Fibroblast of skin of back (primary cell): Measurements from ENCODE around the gene PTPRK.

Experiments
- DNase-seq: peaks from one replicate; pipeline ENCODE4 v3.0.0-alpha.2; 2013

PTPRK gene

GRCh38 chr6:128277379-128277778 lies 243.0 kb downstream of the PTPRK start:
- no peak for DNase-seq

DNA sequence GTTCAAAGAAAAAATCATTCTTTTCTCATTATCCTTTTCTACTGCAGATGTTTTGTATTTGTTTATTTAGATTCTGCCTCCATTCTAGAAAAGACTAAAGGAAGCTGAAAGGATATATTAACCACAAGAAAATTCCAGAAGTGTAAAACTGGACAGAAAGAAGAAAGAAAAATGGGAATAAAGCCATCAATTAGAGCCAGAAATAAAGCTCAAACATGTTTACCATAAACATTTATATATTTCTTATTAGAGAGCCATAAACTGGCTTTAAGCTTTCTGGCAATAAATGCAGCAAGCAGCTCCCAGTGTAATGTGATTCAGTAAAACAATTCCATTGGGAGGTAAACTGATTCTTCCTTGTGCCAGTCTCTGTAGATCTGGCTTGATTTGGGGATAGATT lies 244.1 kb downstream of the PTPRK start:
- DNase-seq: no peak

DNA sequence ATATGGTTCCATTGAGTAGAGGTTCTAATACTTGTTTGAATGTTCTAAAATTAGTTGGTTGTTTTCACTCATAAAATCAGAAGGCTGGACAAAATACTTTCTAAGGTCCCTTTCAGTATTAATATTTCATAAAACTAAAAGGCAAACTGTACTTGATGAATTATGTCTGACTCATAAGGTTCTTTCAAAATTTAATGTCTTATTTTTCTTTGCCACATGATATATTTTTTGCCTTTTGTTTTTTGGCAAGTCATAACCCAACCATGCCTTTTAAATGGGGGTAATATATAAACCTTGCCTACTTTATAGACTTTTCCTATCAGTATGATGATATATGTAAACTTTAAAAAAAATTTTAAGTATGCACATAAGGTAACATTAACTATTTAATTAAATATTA lies 244.7 kb downstream of the PTPRK start:
- peak; percentile 43 for DNase-seq

GRCh38 chr6:128275030-128275429 lies 245.4 kb downstream of the PTPRK start:
- peak; percentile 41 for DNase-seq

DNA sequence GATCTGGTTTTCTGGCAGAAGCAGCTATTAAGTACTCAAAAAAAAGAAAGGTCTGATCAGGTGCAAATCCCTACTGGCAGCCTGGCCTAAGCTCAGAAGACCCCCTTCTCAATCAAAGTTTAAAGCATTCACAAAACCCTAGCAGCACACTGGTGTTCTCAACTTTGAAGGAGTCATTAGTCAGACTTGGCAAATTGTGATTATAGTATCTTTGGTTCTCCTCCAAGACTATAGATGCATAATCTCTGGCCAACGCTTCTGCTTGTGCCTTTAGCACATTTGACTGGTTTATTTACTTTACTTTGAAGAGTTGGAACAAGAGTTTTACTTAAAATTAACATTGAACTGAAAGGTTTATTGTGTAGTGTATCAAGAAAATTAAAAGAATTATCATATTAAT lies 248.9 kb downstream of the PTPRK start:
- DNase-seq: no peak

DNA sequence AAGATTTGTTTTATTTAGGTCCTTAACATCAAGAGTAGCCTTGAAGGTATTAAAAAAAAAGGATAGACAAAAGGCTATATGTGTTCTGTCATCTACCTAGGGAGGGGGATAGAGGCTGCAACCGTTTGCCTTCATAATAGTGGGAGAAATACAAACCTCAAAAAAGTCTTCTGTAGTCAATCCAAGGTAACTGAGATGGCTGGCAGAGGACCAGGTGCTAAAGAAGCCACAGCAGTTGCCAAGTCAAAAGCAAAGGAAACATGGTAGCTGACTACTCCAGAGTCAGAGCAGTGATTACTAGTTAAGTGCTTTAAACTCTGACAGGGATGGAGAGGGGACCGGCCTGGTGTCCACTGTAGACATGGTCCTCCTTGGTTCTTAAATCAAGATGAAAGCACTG lies 249.4 kb downstream of the PTPRK start:
- no peak for DNase-seq

DNA sequence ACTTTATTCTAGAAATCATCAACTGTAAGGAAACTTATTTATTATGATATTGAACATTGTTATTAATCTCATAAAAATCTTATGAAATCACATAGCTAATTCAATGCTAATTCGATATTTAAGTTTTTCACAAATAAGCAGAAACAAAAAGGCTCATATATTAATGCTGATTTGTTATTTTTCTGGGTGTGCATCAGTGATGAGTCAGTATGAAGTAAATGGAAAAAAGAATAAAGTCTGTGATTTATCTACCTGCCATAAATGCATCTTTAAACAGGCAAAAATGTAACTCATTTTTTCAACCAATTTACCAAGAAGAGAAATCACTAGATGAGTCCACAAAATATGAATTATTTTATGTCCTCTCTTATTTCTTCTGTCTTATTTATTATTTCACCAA lies 253.5 kb downstream of the PTPRK start:
- DNase-seq: no peak

- DNase-seq: no peak
These were observed 254.7 kb downstream of the PTPRK start for GRCh38 chr6:128265706-128266105.

GRCh38 chr6:128259730-128260685 lies 260.4 kb downstream of the PTPRK start:
- DNase-seq: no peak

GRCh38 chr6:128259029-128259724 lies 261.2 kb downstream of the PTPRK start:
- no peak for DNase-seq

DNA sequence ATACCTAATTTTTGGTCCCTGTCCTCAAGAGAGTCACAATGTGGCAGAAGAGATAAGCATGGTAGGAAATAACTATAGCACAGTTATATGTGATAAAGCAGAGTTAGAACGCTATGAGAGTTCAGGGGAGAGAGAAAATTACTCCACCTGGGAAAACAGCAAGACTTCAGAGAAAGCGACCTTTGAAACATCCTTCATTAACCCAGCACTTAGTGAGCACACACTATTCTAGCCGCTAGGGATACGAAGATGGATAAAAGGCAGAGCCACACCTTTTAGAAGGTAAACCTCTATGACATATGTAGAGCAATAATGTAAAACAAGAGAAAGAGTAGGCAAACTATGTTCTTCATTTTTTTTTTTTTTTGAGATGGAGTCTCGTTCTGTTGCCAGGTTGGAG lies 264.3 kb downstream of the PTPRK start:
- no peak for DNase-seq

DNA sequence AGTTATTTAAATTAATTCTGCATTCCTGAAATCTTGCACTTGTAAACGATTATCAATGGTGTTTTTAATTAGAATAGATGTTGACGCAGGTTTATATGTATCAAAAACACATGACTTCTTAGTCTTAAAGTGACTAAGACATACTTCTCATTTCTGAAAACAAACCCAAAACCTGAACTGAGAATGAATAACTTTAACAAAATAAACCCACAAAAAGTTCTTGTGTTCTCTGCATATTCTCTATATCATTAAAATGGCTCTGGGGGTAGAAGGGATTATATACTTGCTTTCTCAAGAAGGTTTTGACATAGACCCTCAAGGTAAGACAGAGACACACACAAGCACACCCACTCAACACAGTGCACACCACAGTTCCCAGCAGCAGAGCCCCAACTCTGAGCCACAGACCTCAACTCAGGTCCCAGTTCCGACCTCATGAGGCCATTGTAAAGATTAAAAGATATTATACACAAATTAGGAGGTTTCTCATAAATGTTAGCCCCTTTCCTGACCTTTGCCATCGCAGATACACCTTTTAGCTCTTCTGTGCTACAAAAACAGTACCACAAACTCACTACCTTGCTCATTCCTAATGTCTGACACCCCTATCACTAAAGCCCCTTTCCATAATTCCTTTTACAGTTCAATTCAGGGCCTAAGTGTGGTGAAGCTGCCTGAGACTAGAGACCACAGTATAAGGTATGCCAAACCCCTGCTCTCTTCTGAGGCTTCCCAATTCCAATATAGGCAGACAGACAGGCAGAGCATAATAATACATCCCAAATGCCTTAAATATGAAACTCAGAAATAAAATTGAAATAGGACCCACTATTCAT lies 267.8 kb downstream of the PTPRK start:
- peak; percentile 64 for DNase-seq

- no peak for DNase-seq
These were observed 268.7 kb downstream of the PTPRK start for GRCh38 chr6:128251445-128252340.

GRCh38 chr6:128250370-128251070 lies 269.9 kb downstream of the PTPRK start:
- DNase-seq: no peak

DNA sequence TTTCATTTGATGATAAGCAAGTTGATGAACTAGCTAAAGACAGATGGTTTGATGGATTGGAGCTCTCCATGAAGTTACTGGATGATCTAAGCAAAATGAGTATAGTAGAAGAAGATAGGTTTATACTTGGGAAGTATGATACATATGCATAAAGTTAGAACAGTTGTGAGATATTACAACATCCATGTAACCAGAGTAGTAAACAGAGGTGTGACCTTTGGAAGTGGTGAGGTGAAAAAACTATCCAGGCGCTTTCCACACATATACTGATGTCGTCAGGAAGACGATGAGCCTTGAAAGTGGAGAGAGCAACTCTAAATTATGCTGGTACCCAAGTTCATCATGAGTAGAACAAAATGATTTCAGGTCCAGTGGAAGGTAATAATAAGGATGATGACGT lies 271.0 kb downstream of the PTPRK start:
- no peak for DNase-seq

GRCh38 chr6:128246472-128247260 lies 273.7 kb downstream of the PTPRK start:
- no peak for DNase-seq

DNA sequence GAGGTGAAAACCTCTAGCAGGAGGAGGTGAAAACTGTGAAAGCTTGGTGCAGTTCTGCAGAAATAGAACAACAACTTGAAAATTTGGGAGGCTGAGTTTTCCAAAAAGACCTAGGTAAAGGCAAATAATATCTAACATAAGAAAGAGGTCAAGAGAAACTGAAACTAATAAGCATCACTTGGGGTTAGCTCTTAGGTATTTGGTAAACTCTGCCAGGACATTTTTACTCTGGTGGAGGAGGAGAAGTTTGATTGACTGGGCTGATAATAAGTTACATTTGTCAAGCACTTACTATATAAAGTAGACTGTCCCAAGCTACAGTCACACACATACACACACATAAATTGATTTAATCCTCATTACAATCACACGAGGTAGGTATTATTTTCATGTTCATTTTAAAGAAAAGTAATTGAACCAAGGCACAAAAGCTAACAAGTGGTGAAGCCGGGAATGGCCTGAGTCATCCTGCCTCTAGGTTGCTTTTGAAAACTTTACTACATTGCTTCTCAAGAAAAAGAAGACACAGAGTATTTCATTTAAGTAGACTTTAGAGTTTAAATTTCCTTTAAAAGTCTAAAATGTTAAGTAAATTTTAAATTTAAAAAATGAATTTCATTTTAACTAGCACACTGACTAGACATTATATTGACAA lies 275.5 kb downstream of the PTPRK start:
- no peak for DNase-seq

GRCh38 chr6:128242765-128243403 lies 277.5 kb downstream of the PTPRK start:
- peak; percentile 87 for DNase-seq

DNA sequence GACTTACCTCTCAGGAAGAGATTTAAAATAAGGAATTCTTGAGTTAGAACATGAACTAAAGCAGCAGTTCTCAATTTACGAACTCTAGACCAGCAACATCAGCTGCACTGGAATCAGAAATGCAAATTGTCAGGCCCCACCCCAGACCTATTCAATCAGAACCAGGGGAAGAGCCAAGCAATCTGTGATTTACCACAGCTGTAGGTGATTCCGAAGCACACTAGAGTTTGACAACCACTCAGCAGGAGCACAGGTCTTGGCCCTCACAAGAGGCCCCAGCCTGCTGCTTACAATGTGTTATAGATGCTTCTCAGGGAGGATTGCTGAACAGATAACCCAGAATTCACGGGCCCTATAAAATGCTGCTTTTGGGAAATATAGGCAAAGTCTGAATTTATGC lies 279.2 kb downstream of the PTPRK start:
- DNase-seq: no peak
